ENCODE data around the gene RAP1A.
"Not testable (repeated sequence)": the region's sequence is repeated elsewhere in the genome, so short reads cannot be mapped to it uniquely, and the experiment has no call there.

RAP1A gene

DNA sequence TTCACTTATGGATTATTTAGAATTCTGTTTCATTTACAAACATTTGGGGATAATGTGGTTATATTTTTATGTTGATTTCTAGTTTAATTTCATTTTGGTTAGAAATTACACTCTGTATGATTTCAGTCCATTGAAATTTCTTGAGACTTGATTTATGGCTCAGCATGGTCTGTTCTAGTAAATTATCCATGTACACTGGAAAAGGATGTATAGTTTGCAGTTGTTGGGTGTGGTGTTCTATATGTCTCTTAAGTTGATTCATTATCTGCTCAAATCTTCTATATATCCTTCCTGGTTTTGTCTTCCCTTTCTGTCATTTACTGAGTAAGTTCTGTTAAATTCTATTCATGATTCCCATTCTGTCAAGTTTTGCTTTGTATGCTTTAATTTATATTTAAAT, 52.3 kb downstream of the RAP1A start:
- no peak for DNase-seq

DNA sequence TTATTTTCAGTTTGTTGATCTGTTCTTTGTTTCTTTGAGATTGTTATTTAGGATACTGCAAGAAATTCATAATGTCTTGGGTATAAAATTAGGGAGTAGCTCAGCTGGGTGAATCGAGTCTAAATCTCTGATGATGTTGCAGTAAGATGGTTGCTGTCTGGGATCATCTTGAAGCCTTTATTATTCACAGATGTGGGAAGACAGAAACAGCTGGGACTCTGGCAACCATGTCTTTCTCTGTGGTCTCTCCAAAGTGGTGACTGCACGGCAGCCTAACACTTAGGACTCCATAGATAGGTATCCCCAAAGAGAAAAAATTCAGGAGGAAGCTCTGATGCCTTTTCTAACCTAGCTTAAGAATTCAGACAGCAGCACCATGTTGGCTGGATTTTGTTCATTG, 52.7 kb downstream of the RAP1A start:
- no peak for DNase-seq

DNA sequence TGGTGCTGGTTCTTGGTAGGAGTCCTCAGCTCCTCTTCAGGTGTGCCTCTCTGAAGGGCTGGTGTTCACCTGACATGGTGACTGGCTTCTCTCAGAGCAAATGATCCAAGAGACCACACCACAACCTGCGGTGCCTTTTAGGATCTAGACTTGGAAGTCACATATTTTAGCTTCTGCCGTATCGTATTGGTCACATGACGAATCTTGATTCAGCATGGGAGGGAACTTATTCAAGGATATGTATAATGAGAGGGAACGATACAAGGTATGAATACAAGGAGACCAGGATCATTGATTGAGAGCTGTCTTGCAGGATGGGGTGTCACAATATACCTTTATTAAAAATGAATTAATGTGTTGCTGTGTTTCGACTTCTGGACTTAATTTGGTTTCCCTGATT, 58.0 kb downstream of the RAP1A start:
- no peak for DNase-seq

DNA sequence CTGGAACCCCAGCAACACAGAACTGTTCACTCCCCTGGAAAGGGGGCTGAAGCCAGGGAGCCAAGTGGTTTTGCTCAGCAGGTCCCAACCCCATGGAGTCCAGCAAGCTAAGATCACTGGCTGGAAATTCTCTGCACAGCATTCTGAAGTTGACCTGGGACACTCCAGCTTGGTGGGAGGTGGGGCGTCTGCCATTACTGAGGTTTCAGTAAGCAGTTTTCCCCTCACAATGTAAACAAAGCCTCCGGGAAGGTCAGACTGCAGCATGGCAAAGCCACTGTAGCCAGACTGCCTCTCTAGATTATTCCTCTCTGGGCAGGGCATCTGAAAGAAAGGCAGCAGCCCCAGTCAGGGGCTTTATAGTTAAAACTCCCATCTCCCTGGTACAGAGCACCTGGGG, 60.0 kb downstream of the RAP1A start:
- no peak for DNase-seq

DNA sequence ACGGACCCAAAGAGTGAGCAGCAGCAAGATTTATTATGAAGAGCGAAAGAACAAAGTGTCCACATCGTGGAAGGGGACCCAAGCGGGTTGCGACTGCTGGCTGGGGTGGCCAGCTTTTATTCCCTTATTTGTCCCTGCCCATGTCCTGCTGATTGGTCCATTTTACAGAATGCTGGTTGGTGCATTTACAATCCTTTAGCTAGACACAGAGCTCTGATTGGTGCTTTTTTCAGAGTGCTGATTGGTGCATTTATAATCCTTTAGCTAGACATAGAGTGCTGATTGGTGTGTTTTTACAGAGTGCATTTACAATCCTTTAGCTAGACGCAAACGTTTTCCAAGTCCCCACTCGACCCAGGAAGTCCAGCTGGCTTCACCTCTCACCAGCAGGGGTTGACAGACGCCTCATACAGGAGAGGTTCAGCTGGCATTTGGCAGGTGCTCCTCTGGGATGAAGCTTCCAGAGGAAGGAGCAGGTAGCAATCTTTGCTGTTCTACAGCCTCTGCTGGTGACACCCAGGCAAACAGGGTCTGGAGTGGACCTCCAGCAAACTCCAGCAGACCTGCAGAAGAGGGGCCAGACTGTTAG, 60.7 kb downstream of the RAP1A start:
- not testable (repeated sequence) for DNase-seq

DNA sequence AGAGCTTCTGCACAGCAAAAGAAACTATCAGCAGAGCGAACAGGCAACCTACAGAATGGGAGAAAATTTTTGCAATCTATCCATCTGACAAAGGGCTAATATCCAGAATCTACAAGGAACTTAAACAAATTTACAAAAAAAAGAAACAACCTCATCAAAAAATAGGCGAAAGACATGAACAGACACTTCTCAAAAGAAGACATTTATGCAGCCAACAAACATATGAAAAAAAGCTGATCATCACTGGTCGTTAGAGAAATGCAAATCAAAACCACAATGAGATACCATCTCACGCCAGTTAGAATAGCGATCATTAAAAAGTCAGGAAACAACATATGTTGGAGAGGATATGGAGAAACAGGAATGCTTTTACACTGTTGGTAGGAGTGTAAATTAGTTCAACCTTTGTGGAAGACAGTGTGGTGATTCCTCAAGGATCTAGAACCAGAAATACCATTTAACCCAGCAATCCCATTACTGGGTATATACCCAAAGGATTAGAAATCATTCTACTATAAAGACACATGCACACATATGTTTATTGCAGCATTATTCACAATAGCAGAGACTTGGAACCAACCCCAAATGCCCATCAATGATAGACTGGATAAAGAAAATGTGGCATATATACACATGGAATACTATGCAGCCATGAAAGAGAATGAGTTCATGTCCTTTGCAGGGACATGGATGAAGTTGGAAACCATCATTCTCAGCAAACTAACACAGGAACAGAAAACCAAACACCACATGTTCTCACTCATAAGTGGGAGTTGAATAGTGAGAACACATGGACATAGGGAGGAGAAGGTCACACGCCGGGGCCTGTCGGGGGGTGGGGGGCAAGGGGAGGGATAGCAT, 65.9 kb downstream of the RAP1A start:
- DNase-seq: not testable (repeated sequence)

DNA sequence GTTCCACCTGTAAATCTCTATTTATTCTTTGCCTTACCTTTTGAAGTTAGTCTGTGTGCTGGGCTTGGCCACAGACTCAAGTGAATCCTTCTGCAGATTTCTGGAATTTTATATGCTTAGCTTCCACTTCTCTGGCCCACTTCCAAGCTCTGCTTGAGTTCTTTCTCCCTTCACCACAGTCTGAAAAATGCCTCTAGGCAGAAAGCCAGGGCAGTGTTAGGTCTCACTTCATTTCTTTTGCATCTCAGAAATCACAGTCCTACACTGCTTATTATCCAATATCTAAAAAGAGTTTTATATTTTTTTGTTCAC, 70.7 kb downstream of the RAP1A start:
- DNase-seq: no peak

DNA sequence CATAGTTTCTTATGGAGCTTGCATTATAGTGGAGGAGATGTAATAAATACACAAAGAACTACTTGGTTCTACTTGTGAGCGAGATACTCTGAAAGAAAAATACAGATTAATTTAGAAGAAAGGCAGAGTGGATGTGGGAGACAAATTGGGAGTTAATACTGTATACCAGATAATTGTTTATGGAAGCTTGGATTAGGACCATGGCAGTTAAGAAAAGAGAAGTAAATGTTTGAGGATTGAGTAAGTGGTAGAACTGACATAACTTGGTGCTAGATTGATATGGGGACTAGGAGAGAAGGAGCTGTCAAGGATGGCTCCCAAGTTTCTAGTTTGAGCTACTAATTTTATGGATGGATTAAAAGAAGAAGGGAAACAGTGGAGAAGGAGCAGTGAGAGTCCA, 72.3 kb downstream of the RAP1A start:
- DNase-seq: no peak

DNA sequence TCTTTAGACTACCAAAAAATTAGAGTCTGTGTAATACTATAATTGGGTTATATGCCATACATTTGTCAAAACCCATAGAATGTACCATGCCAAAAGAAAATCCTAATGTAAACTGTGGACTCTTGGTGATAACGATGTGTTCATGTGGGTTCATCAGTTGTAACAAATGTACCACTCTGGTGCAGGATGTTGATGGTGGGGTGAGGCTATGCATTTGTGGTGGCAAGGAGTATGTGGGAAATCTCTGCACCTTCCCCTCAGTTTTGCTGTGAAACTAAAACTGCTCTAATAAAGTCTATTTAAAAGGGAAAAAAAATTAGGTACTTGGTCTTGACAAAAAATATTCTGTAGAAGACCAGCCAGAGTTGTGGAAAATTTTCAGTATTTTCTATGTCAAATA, 76.2 kb downstream of the RAP1A start:
- no peak for DNase-seq

DNA sequence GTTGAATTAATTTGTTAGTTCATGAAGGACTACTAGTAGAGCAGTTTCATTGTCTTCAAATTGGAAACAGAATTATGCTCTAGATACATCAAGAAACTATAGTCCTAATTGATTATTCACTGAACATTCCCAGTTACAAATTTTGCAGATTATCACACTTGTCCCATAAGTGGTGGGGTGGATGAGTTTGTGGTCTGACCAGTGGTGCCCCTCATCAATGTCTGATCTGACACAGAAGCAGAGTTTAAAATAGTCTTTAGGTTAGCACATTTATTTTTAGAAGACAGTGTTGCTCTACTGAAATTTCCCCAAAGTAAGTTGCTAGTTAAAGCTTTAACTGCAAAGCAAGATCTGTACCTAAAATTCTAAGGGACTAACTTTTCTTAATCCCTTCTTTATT, 76.7 kb downstream of the RAP1A start:
- no peak for DNase-seq

DNA sequence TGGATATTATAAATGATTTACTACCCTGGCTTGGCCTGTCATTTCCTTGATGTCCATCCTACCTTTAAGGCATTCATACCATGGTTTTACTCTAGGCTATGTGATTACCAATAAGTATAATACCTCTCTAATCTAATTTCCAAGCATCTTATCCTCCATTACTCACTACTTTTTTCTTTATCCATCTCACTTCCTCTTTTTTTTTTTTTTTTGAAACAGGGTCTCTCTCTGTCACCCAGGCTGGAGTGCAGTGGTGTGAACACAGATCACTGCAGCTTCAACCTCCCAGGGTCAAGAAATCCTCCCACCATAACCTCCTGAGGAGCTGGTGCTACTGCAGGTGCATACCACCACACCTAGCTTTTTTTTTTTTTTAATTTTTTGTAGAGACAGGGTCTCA, 79.7 kb downstream of the RAP1A start:
- no peak for DNase-seq

DNA sequence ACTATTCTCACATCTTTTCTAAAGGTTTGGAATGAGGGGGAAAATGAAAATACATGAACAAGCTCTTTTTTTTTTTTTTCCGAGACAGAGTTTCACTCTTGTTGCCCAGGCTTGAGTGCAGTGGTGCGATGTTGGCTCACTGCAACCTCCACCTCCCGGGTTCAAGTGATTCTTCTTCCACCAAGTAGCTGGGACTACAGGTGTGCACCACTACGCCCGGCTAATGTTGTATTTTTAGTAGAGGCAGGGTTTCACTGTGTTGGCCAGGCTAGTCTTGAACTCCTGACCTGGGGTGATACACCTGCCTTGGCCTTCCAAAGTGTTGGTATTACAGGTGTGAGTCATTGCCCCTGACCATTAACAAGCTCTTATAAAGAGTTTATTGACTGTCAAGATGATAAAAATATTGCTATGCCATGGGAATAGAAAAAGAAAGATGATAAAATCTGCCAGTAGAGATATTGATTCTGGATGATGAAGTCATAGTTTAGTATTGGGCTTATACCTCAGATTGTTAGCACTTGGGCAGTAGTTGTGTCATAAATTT, 83.0 kb downstream of the RAP1A start:
- DNase-seq: no peak

DNA sequence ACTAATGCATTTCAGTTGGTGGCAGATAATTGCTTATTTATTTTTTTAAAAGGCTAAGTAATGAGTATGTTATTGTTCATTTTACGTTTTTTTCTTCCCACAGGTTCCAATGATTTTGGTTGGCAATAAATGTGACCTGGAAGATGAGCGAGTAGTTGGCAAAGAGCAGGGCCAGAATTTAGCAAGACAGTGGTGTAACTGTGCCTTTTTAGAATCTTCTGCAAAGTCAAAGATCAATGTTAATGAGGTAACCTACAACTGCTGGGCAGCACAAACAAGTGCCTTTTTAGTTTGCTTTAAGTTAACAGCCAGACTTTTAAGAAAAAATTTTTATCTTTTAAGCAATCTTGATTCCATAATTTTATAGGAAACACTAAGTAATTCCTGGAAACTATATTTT, 84.7 kb downstream of the RAP1A start:
- no peak for DNase-seq

DNA sequence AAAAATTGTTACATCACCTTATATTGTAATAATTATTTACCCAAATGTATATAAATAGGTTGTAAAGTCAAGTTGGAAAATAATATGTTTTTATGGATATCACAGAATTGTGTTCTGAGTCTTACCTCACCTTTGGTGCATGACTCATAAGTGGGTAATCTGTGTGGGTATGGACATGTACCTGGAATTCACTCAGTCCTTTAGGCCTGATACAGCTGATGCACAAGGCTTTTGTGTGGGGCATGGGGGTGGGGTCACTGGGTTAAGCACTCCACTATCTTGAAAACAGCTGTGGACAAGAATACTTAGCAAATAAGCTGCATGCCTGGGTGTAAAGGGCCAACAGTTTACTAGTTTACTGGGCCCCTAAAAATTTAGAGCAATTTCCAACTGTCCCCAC, 85.2 kb downstream of the RAP1A start:
- DNase-seq: no peak

DNA sequence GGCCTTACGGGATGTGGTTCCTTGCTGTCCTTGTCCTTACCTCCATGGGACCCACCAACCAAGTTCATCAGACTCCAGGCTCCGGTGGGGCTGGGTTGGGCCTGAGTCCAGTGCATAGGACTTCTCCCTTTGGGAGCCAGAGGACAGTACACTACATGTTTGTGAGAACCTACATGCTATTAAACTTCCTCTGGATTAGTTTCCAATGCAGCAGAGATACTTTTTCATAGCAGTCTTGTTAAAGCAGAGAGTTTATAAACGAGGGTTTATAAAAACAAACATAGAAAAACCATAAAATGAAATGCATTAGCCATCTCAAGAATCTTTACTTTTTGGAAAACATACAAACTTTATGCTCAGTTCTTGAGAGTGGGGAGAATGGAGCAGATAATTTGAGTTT, 86.3 kb downstream of the RAP1A start:
- DNase-seq: no peak

DNA sequence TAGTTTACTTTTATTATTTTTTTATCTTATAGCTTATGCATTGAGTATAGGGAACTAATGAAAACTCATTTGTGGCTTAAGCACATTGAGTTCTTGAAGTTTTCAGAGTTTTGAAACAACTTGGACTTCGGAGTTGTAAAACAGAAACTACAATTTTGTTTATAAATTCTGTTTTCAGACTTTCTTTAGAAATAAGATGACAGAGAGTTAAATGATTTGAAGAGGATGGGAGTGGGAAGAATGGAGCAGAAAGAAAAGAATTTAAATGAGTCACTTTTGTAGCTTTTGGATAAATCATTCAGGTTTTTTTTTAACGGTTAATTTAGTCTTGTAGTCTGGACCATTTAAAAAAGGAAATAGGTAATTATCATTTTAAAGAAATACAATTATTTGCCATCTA, 87.3 kb downstream of the RAP1A start:
- DNase-seq: no peak

DNA sequence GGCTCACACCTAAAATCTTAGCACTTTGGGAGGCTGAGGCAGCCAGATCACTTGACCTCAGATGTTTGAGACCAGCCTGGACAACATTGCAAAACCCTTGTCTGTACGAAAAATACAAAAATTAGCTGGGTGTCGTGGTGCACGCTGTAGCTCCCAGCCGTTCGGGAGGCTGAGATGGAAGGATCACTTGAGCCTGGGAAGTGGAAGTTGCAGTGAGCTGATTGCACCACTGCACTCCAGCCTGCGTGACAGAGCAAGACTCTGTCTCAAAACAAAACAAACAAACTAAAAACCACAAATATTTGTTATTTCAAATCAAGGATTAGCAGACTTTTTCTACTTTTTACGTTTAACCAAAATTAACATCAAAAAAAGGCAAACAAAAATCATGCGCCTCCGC, 88.3 kb downstream of the RAP1A start:
- no peak for DNase-seq

DNA sequence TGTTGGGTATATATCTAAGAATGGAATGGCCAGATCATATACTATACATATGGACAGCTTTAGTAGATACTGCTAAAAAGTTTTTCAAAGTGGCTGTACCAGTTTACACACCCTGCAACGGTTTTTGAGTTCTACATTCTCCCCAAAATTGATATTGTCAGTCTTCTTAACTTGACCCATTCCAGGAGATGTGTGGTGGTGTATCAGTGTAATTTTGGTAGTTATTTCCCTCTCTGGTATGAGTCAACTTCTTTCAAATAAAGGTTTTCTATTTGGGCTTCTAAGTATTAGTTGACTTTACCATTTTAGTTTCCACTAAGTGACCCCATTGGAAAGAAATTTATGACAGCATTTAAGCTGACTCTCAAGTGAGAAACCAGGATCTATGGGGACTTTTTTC, 90.4 kb downstream of the RAP1A start:
- no peak for DNase-seq

DNA sequence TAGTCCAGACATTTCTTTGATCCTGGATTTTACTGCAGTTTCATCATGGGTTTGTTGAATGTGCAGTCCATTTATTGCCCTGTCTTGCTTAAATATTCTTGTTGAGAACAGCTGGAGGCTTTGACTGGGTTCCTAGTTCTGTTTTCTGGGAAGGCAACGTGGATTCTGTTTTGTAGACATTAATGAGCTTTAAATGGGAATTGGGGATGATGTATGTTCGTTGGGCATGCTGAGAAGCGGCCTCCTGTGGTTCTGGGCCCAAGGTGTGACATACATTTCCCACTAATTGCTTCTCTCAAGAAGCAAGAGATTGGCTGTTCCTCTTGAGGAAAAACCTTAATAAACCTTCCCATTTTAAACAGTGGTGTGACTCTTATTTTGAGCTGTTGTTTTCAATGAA, 96.7 kb downstream of the RAP1A start:
- DNase-seq: no peak

DNA sequence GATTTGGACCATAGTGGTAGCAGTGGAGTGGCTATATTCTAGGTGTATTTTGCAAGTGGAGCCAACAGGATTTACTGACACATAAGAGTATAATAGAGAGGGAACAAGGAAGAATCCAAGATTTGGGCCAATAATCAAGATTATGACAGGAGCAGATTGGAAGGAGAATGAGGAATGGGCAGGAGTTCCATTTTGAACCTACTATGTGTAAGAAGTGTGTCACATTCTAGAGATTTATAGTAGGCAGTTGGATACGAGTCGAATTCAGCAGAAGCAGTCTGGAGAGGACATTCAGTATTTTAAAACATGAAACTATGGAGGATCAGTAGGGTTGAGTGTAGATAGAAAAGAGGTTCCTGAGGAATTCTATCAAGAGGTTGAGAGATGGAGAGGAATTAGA, 97.9 kb downstream of the RAP1A start:
- no peak for DNase-seq

DNA sequence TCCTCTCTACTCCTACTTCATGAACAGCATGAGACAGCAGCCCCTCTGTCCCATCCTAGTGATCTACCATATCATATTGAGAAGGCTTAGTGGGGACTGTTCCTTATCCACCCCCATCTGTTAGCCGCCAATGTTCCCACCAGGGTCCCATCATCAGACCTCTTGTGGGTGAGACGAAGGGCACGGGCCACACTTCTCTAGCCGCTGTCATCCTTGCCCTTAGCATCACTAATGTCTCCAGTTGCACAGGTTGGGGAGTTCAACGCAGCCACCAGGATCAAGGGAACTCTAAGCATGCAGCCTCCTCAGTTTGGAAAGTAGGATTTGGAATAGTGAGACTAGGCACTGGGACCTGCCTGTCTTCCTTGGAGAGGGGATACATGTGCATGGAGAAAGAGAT, 99.5 kb downstream of the RAP1A start:
- DNase-seq: no peak

DNA sequence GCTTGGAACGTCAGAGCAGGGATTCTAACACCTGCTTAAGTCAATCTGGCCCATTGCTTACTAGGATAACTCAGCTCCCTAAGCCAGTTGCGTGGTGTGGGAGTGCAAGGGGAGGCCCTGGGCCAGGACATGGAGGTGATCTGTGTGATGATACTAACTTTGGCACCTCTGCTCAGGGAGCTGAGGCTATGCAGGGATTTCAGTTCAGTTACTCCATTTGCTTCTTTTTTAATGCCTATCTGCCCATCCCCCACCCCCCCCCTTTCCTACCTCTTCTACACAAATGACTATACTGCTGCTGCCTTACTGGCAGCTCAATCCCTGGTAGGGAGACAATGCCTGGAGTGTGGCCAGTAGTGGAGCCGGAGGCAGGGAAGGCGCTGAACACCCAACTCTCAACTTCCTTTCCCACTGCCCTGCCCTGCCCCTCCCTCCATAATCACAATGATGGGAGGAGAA, 100.1 kb downstream of the RAP1A start:
- DNase-seq: no peak

DNA sequence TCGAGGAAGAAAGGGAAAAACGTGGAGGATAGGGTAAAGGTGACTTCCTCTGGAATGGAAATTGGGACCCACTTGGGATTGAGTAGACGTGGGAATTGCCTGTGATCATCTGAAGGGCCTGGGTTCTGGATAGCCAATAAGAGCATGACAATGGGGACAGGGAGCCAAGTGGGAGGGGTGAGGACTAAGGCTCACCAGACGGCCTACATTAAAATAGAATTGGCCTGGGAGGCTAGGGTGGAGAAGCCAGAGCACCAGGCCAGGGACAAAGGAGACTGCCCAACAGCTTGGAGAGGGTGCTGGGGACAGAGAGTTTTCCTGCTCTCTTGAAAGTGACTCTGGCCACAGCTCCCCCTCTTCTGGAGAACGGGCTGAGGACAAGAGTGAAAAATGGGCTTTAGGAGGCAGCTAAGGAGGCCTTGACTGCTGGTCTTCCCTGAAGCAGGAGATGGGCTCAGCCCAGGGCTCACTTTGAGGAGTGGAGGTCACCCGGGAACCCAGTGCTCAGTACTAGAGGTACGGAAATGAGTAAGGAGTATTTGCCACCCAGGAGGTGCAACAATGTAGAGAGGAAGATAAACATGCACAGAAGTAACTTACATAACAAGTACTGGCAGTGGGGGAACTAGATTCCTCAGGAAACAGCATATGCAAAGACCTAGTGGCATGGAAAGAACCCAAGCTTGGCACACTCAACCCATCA, 100.8 kb downstream of the RAP1A start:
- DNase-seq: no peak

Measured in effector CD8-positive, alpha-beta T cell (primary cell).